H1 (cell line): ENCODE results near the gene ARHGEF28. TPM values are rescaled to one million over a fixed set of nuclear protein-coding genes. Genes with fewer than 3 reads are reported as not detected.

Source experiments
- CTCF ChIA-PET: fragments of 300-600 bp; sonication (Branson Sonifier 250); formaldehyde crosslinking; loops from one replicate; lab custom pipeline; 2021; ENCODE audit not compliant: partially characterized antibody; lab: Charles Lee
- POLR2A ChIA-PET: fragments of 300-600 bp; sonication (Branson Sonifier 250); formaldehyde crosslinking; loops from one replicate; lab custom pipeline; 2021; ENCODE audit warnings: inconsistent platforms; ENCODE audit not compliant: partially characterized antibody; lab: Charles Lee
- DNase-seq, 2 experiments: peaks; one replicate each; pipeline versions ENCODE4 v3.0.0 to v3.0.0-alpha.2; 2010 to 2022; ENCODE audit warnings: low spot score in 2 of 2, low read depth in 1 of 2, mixed read lengths in 1 of 2
- FAIRE-seq: peaks from 2 replicates; lab custom pipeline; 2011; peaks lifted over from hg19 to GRCh38; lab: Jason Lieb, UNC
- H2AFZ ChIP-seq: 2 replicates; pipeline ENCODE4 v1.8.1; 2012; ENCODE audit warnings: low read length, inconsistent platforms
- H2AK5ac ChIP-seq: 2 replicates; pipeline ENCODE4 v1.6.1; 2013; ENCODE audit warnings: low read depth, low read length
- H2BK120ac ChIP-seq: replicated peaks from 2 replicates; pipeline ENCODE3; 2013; ENCODE audit warnings: low read depth, low read length, inconsistent platforms
- H2BK12ac ChIP-seq: 2 replicates; pipeline ENCODE4 v1.6.1; 2013; ENCODE audit warnings: low read depth, low read length
- H2BK15ac ChIP-seq: 2 replicates; pipeline ENCODE4 v1.6.1; 2013; ENCODE audit warnings: low read length
- H2BK20ac ChIP-seq: 2 replicates; pipeline ENCODE4 v1.6.1; 2013; ENCODE audit warnings: low read length
- H2BK5ac ChIP-seq: 2 replicates; pipeline ENCODE4 v1.6.1; 2013; ENCODE audit warnings: low read depth, low read length
- H3K14ac ChIP-seq: 2 replicates; pipeline ENCODE4 v1.6.1; 2013; ENCODE audit warnings: inconsistent platforms; ENCODE audit not compliant: insufficient read length
- H3K18ac ChIP-seq: 2 replicates; pipeline ENCODE4 v1.6.1; 2013; ENCODE audit warnings: low read length; ENCODE audit errors: extremely low read depth
- H3K23ac ChIP-seq: 2 replicates; pipeline ENCODE4 v1.6.1; 2013; ENCODE audit warnings: inconsistent platforms; ENCODE audit not compliant: insufficient read length
- H3K23me2 ChIP-seq: 2 replicates; pipeline ENCODE4 v1.6.1; 2013; ENCODE audit warnings: low read depth, low read length
- H3K27ac ChIP-seq: 2 replicates; pipeline ENCODE4 v1.6.1; 2011; ENCODE audit warnings: low read depth, low read length, inconsistent platforms
- H3K27me3 ChIP-seq, 4 experiments: replicated peaks in 1 of 4; 1 replicate in 1 of 4; 2 replicates in 3 of 4; pipeline versions ENCODE4 v1.6.1 to v1.8.1; 2011 to 2013; ENCODE audit warnings: low read length in 3 of 4, mild to moderate bottlenecking in 3 of 4, inconsistent platforms in 2 of 4, mixed read lengths in 2 of 4, moderate library complexity in 1 of 4; ENCODE audit not compliant: control insufficient read depth in 3 of 4, insufficient read depth in 3 of 4; ENCODE audit errors: extremely low read depth in 1 of 4
- H3K36me3 ChIP-seq, 4 experiments: 2 replicates each; pipeline versions ENCODE4 v1.6.1 to v1.8.1; 2011 to 2013; ENCODE audit warnings: mild to moderate bottlenecking in 4 of 4, low read length in 3 of 4, moderate library complexity in 2 of 4, control low read depth in 1 of 4, inconsistent platforms in 1 of 4; ENCODE audit not compliant: insufficient read depth in 4 of 4, control insufficient read depth in 2 of 4
- H3K4ac ChIP-seq: replicated peaks from 2 replicates; pipeline ENCODE3; 2013; ENCODE audit warnings: low read length, low read depth, mixed read lengths, inconsistent platforms; ENCODE audit not compliant: insufficient read length
- H3K4me1 ChIP-seq, 4 experiments: replicated peaks in 1 of 4; 1 replicate in 1 of 4; 2 replicates in 3 of 4; pipeline versions ENCODE4 v1.6.1 to v1.8.1; 2011 to 2013; ENCODE audit warnings: low read length in 3 of 4, inconsistent platforms in 2 of 4, mixed read lengths in 1 of 4; ENCODE audit not compliant: insufficient read depth in 4 of 4, control insufficient read depth in 3 of 4
- H3K4me2 ChIP-seq, 2 experiments: 2 replicates each; pipeline versions ENCODE4 v1.6.1 to v1.8.1; 2011 to 2013; ENCODE audit warnings: low read depth in 2 of 2, low read length in 2 of 2, control low read depth in 1 of 2, inconsistent platforms in 1 of 2, mild to moderate bottlenecking in 1 of 2; ENCODE audit not compliant: insufficient read depth in 1 of 2
- H3K4me3 ChIP-seq, 4 experiments: fragments of 200-600, 300-600 bp in 1 of 4; sonication (generic), shearing (Covaris generic), sonication (Bioruptor Twin) in 1 of 4; 2 replicates each; pipeline versions ENCODE4 v1.5.1 to v1.8.1; 2011 to 2016; ENCODE audit warnings: low read length in 4 of 4, low read depth in 3 of 4, control low read depth in 2 of 4, inconsistent platforms in 2 of 4, mild to moderate bottlenecking in 2 of 4, mixed read lengths in 1 of 4, moderate library complexity in 1 of 4; ENCODE audit not compliant: insufficient read depth in 2 of 4; ENCODE audit errors: extremely low read depth in 1 of 4
- H3K56ac ChIP-seq: replicated peaks from 2 replicates; pipeline ENCODE3; 2013; ENCODE audit warnings: low read depth, mild to moderate bottlenecking, mixed read lengths, low read length, inconsistent platforms; ENCODE audit not compliant: insufficient read length
- H3K79me1 ChIP-seq: 2 replicates; pipeline ENCODE4 v1.6.1; 2013; ENCODE audit warnings: low read depth, low read length, control low read depth
- H3K79me2 ChIP-seq, 2 experiments: 2 replicates each; pipeline versions ENCODE4 v1.6.1 to v1.8.1; 2012 to 2013; ENCODE audit warnings: low read length in 2 of 2, mild to moderate bottlenecking in 2 of 2, inconsistent platforms in 1 of 2; ENCODE audit not compliant: insufficient read depth in 2 of 2, control insufficient read depth in 1 of 2
- H3K9ac ChIP-seq, 4 experiments: replicated peaks in 1 of 4; 1 replicate in 1 of 4; 2 replicates in 3 of 4; pipeline versions ENCODE4 v1.6.1 to v1.8.1; 2011 to 2013; ENCODE audit warnings: low read depth in 3 of 4, low read length in 3 of 4, control low read depth in 2 of 4, mild to moderate bottlenecking in 2 of 4, moderate library complexity in 2 of 4, inconsistent platforms in 1 of 4; ENCODE audit errors: extremely low read depth in 1 of 4
- H3K9me3 ChIP-seq, 2 experiments: 2 replicates each; pipeline versions ENCODE4 v1.6.1 to v1.8.1; 2012 to 2013; ENCODE audit warnings: mild to moderate bottlenecking in 2 of 2, moderate library complexity in 2 of 2, control low read depth in 1 of 2, inconsistent platforms in 1 of 2, low read depth in 1 of 2, low read length in 1 of 2, mixed read lengths in 1 of 2; ENCODE audit not compliant: insufficient read depth in 2 of 2
- H4K20me1 ChIP-seq, 2 experiments: replicated peaks in 1 of 2; 2 replicates each; pipeline versions ENCODE3 to v1.8.1; 2011 to 2013; ENCODE audit warnings: inconsistent platforms in 2 of 2, low read length in 2 of 2, mild to moderate bottlenecking in 1 of 2; ENCODE audit not compliant: insufficient read depth in 2 of 2, control insufficient read depth in 1 of 2
- H4K5ac ChIP-seq: 2 replicates; pipeline ENCODE4 v1.6.1; 2013; ENCODE audit warnings: low read length, low read depth, mixed read lengths, inconsistent platforms; ENCODE audit not compliant: insufficient read length
- H4K8ac ChIP-seq: 2 replicates; pipeline ENCODE4 v1.8.0; 2013; ENCODE audit warnings: mild to moderate bottlenecking, moderate library complexity, low read length, inconsistent platforms; ENCODE audit not compliant: insufficient read depth; ENCODE audit errors: extremely low read depth
- H4K91ac ChIP-seq: replicated peaks from 2 replicates; pipeline ENCODE3; 2013; ENCODE audit warnings: low read length, mixed read lengths, inconsistent platforms; ENCODE audit not compliant: insufficient read length
- FOSL1 ChIP-seq: IDR thresholded peaks from 2 replicates; pipeline ENCODE4 v1.6.1; 2011; ENCODE audit warnings: mild to moderate bottlenecking, low read depth, low read length, moderate library complexity; ENCODE audit not compliant: insufficient read depth
- GABPA ChIP-seq: IDR thresholded peaks from 2 replicates; pipeline ENCODE4 v1.6.1; 2011; ENCODE audit warnings: mild to moderate bottlenecking, low read length, moderate library complexity, borderline replicate concordance; ENCODE audit not compliant: insufficient read depth
- KDM1A ChIP-seq: fragments of 200-600, 300-600 bp; sonication (generic); IDR thresholded peaks from 2 replicates; pipeline ENCODE4 v1.7.1; 2016; ENCODE audit warnings: mild to moderate bottlenecking, low read length, borderline replicate concordance
- POLR2A ChIP-seq, 2 experiments: IDR thresholded peaks; 1 replicate in 1 of 2; 2 replicates in 1 of 2; pipeline ENCODE4 v1.6.1; 2011; ENCODE audit warnings: low read depth in 2 of 2, low read length in 2 of 2, mild to moderate bottlenecking in 2 of 2; ENCODE audit errors: control extremely low read depth in 1 of 2
- RAD21 ChIP-seq, 2 experiments: IDR thresholded peaks in 1 of 2; conservative IDR thresholded peaks in 1 of 2; 2 replicates each; pipeline ENCODE4 v1.6.1; 2011; ENCODE audit warnings: low read depth in 2 of 2, low read length in 2 of 2, improper control_type of control experiment in 1 of 2, inconsistent platforms in 1 of 2, mild to moderate bottlenecking in 1 of 2, moderate library complexity in 1 of 2
- SAP30 ChIP-seq: fragments of 300-600 bp; sonication (generic); IDR thresholded peaks from 2 replicates; pipeline ENCODE4 v1.7.1; 2012; ENCODE audit warnings: low read length, moderate library complexity, mild to moderate bottlenecking, inconsistent platforms; ENCODE audit not compliant: insufficient read depth, insufficient replicate concordance
- ZNF274 ChIP-seq: IDR thresholded peaks from 2 replicates; pipeline ENCODE4 v1.7.0; 2012; ENCODE audit warnings: low read length, borderline replicate concordance; ENCODE audit errors: extremely low read depth
- WGBS, 2 experiments: shearing (Covaris generic) in 1 of 2; methylation state at CpG; one replicate each; pipeline versions ENCODE4 v1.1.6 to v1.1.7; 2013 to 2015; ENCODE audit warnings: low lambda C conversion rate in 2 of 2, mixed read lengths in 2 of 2, inconsistent platforms in 1 of 2, low coverage in 1 of 2, missing lambda C conversion rate in 1 of 2; ENCODE audit not compliant: insufficient replicate concordance in 2 of 2, insufficient coverage in 1 of 2, insufficient read length in 1 of 2; ENCODE audit errors: extremely low coverage in 1 of 2, missing lambda C conversion rate in 1 of 2; 5-methylcytosine and 5-hydroxymethylcytosine counted together
- polyA plus RNA-seq, 7 experiments: library from polyadenylated mRNA; depleted of rRNA in 3 of 7; stranded (reverse) in 5 of 7; unstranded in 2 of 7; fragments of >200 nt in 5 of 7; fragments of 200-250 nt in 2 of 7; gene quantifications; 1 replicate in 5 of 7; 2 replicates in 1 of 7; 4 replicates in 1 of 7; pipeline versions ENCODE4 v1.2.1 to v1.2.3, GENCODE V29; 2011 to 2013; ENCODE audit warnings: missing spikeins in 2 of 7, mixed read lengths in 2 of 7
- total RNA-seq: library from RNA; stranded (reverse); fragmentation: NEBNext Ultra II Directional; extraction: Animal tissue kit (Norgen Biotek cat#: 25700); gene quantifications from 2 replicates; pipeline ENCODE4 v1.2.1, GENCODE V29; 2021

ARHGEF28 gene
- total and polyA plus RNA-seq, 2 of the 8 experiments (the other 6 are each of a cell fraction or from before 2014, with no cell fraction given), result 0.33 to 1.0 TPM

- no peak overlapping the region for H2BK120ac ChIP-seq
- H3K79me1 ChIP-seq, result no peaks in the 10 kb centered on the region; the same call in 1 of the 2 replicates
- no peaks in the 10 kb centered on the region for H4K20me1 ChIP-seq
- no peak overlapping the region for H2BK12ac ChIP-seq
- DNase-seq (no peak), FAIRE-seq (no peak)
- no peak overlapping the region for H4K91ac ChIP-seq
- no peak overlapping the region for H2BK5ac ChIP-seq
- no peaks in the 10 kb centered on the region for H3K36me3 ChIP-seq
- no peak overlapping the region for H3K14ac ChIP-seq
- H3K4me2 ChIP-seq, result no peak overlapping the region
- no peak overlapping the region for H3K18ac ChIP-seq
- no peak overlapping the region for H3K56ac ChIP-seq
- no peak overlapping the region for H3K4ac ChIP-seq
- no peak overlapping the region for H2BK20ac ChIP-seq
- H3K4me1 ChIP-seq, result no peaks in the 10 kb centered on the region
- ChIA-PET CTCF (interaction anchor here (1.4 kb wide), 1 partner anchor 229 kb away, joined by 3 read pairs; no protein-coding TSS in a partner anchor), POLR2A (no interaction called here)
- H4K5ac ChIP-seq, result no peak overlapping the region
- H3K27me3 ChIP-seq, result no peaks in the 10 kb centered on the region
- H3K9ac ChIP-seq, result no peak overlapping the region
- no peaks in the 10 kb centered on the region for H3K23me2 ChIP-seq
- H3K4me3 ChIP-seq, result no peak overlapping the region
- no peaks in the 10 kb centered on the region for H3K9me3 ChIP-seq
- WGBS, 2 experiments, result 85% methylated on average over 2 of the region's 2 CpGs; no CpG with 5 or more reads in 1 of the 2 experiments
- H4K8ac ChIP-seq, result no peak overlapping the region
- H3K23ac ChIP-seq, result no peak overlapping the region
- no peak overlapping the region for H2BK15ac ChIP-seq
- H2AFZ ChIP-seq, result no peak overlapping the region
- H2AK5ac ChIP-seq, result no peak overlapping the region
- no peaks in the 10 kb centered on the region for H3K79me2 ChIP-seq
- no peak overlapping the region for H3K27ac ChIP-seq
- TF ChIP-seq RAD21 (IDR thresholded peaks at IDR 0.05 in 1 of 2, conservative IDR thresholded peaks at IDR 0.05 in 1 of 2; ENCODE audit: low read depth in 2 of 2, low read length in 2 of 2) (no peak), FOSL1 (no peak), KDM1A (no peak), GABPA (no peak), ZNF274 (no peak), SAP30 (no peak), POLR2A (IDR thresholded peaks at IDR 0.05; ENCODE audit: control extremely low read depth in 1 of 2, low read depth in 2 of 2, low read length in 2 of 2) (no peak)
Measured at GRCh38 chr5:73820326-73820725, 194.3 kb downstream of the ARHGEF28 start.
